B cell (primary cell): ENCODE measurements around the gene NEK6.

Experiments
- CTCF ChIP-seq: fragments of 200-600 bp; IDR thresholded peaks from one replicate; pipeline ENCODE4 v1.8.0; 2022; ENCODE audit warnings: antibody characterized with exemption, mild to moderate bottlenecking
- EZH2 ChIP-seq: IDR thresholded peaks from 2 replicates; pipeline ENCODE4 v1.6.1; 2012; ENCODE audit warnings: borderline replicate concordance, low read depth, mild to moderate bottlenecking, moderate library complexity, low read length; ENCODE audit not compliant: insufficient read depth, poor library complexity, severe bottlenecking

GRCh38 chr9:124368692-124369091 lies 110.9 kb downstream of the NEK6 start:
- TF ChIP-seq CTCF (no peak), EZH2 (no peak)
